ENCODE measurements around the gene FBXL14.
"Not testable (repeated sequence)": the region's sequence is repeated elsewhere in the genome, so short reads cannot be mapped to it uniquely, and the experiment has no call there.

The FBXL14 gene

DNA sequence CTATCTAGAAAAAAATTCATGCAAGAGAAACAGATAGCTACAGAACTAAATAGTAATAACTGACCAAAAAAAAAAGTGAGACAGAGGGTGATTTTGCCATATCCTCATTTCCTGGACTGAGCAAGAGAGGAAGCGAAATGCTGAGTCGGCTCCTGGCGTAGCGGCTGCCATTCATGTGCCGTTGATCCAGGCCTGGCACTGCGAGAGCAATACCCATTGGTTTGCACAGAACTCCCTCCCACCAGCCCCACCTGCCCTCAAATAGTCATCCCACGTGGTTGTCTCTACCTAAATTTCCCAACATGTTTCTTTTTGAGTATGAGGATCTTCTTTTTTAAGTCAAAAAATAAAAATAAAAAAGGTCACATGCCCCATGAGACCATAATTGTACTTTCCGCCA lies 25.2 kb upstream of the FBXL14 start:
- DNase-seq, result no peak

DNA sequence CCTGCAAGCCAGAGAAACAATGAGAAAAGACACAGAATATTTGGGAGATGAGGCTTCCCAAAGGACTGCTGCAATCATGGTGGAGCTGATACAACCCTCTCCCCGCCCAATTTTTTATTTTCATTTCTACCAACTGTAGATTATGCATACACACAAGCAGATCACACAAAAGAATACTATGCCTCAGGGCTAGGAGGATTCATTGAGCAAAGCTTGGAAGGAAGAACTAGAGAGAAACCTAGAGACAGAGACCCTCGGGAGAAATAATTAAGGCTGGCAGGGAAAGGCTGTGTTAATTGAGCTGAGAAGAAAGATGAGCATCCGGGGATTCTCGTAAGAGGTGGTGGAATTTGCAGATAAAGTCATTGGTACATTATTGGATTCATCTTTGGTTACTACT lies 24.8 kb upstream of the FBXL14 start:
- no peak for DNase-seq

DNA sequence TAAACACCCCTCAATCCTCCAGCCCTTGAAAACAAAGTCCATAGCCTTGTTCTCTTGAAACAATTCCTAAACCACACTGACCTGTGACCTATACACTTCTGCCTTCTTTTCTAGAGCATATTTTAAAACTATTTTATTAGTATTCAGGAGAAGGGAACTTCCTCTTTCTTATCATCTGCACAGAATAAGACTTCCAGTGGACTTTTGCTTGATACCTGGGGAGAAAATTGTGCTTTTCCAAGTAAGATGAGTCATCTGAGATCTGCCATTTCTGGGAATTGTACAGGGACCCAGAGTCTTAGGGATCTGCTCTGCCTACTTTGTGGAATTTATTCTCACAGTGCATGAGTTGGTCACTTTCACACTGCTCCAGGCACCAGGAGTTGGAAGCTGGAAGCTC lies 24.1 kb upstream of the FBXL14 start:
- no peak for DNase-seq

- DNase-seq, result no peak
These were observed 22.1 kb upstream of the FBXL14 start for GRCh38 chr12:1616233-1617066.

GRCh38 chr12:1614360-1614759 lies 20.0 kb upstream of the FBXL14 start:
- DNase-seq, result no peak

- no peak for DNase-seq
These were observed 19.5 kb upstream of the FBXL14 start for GRCh38 chr12:1613860-1614259.

DNA sequence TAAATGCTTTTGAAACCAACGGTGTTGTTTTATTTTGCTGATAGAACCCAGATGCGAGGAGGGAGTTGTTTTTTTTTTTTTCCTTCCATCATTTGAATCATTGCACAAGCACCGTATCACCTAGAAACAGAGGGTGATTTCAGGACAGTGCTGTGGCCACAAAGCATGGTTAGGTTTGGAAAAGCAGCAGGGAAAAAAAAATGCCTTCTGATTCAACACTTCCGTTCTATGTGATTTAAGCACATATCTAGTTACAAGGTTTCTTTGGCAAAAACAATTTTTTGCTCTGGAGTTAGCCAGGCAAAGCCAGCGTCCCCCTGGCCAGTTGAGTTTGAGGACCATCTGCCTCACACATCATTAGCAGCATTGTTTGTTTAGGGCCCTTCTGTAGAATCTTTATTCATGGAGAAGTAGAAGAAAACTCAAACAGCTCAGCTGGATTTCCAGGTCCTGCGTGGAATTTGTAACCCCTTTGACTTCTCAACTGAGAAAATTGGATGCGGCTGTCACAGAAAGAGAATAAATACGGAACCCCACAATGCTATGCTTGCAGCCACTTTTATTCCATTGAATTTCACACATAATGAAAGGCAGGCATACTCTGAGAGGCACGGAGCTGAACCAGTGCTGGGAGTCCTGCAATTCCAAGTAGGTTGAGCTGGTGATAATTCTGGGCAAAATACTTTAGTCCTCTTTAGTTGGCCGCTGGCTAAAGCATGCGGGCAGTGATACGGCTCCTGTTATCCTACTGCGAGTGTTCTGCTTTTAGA lies 17.6 kb upstream of the FBXL14 start:
- no peak for DNase-seq

DNA sequence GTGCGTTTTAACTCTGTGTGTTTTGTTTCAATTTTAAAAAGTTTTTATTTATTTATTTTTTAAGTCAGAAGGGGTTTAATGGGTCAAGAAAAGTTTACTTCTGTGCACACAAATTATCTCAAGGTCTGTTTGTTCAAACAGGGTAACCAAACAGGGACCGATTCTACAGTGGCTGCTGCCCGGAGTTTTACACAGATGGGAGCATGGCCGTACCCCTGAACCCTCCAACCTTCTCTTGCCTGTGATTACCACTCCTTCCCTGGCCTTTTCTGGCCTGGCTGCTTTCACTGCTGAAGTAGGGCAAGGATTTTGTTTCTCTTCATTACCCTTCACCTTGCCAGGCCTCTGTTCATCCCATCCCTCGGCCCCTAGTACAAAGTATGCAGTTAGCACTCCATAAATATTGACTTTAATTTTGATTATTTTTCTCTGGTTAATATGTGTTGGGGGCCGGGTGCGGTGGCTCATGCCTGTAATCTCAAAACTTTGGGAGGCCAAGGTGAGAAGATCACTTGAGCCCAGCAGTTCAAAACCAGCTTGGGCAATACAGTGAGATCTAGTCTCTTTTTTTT lies 15.8 kb upstream of the FBXL14 start:
- no peak for DNase-seq

DNA sequence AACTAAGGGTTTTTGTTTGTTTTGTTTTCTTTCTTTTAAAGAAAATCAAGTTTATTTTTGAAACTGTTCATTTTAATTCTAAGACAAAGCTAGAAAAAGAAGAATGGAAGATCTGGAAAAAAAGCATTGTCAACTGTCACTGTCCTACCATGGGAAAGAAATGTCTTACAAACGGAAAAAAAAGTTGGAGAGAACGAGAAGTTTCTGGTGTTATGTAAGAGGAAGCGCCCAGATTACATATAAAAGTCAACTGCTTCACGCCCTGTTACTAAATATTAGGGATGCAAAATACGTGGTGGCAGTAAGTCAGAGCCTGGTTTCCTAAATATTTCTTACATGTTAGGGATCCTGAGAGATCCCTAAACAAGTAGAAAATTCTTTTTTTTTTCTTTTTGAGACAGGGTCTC lies 14.3 kb upstream of the FBXL14 start:
- no peak for DNase-seq

DNA sequence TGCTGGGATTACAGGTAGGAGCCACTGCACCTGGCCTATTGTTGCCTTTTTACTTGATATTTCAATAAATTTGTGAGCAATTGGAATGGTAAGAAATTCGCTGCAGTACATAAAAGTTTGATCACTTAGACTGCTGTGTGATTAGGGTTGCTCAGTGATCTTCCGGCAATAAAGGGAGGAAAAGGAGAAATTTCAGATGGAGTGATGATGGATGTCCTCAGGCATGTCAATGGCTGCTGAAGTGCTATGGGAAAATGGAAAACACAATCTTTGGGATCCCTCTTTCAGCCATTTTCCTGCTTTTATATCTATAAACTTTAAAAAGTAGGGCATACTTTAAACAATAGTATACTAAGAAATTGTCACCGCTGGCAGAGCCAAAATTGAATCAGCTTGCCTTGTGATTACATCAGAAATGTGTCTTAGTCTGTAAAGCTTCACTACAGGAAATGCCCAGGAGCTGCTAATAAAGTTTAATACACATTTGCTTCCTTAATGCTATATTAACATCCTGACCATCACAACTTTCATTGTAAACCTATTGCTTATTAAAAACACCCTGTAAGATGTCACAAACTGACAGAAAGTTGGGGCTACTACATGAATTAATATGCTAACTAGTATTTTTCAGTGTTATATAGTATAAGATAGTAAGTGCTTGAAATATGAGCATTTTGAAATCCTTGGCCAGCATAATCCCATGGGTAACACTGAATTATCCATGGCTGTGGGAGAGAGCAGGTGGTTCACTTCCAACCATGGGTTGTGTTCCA lies 13.7 kb upstream of the FBXL14 start:
- no peak for DNase-seq

- DNase-seq, result peak in 3 of 6 experiments; percentile 12 to 38 (median 22)
These were observed 11.7 kb upstream of the FBXL14 start for GRCh38 chr12:1606021-1606622.

GRCh38 chr12:1605129-1606020 lies 11.0 kb upstream of the FBXL14 start:
- peak; percentile 42 to 74 (median 48) for DNase-seq

GRCh38 chr12:1604464-1604863 lies 10.1 kb upstream of the FBXL14 start:
- no peak for DNase-seq

DNA sequence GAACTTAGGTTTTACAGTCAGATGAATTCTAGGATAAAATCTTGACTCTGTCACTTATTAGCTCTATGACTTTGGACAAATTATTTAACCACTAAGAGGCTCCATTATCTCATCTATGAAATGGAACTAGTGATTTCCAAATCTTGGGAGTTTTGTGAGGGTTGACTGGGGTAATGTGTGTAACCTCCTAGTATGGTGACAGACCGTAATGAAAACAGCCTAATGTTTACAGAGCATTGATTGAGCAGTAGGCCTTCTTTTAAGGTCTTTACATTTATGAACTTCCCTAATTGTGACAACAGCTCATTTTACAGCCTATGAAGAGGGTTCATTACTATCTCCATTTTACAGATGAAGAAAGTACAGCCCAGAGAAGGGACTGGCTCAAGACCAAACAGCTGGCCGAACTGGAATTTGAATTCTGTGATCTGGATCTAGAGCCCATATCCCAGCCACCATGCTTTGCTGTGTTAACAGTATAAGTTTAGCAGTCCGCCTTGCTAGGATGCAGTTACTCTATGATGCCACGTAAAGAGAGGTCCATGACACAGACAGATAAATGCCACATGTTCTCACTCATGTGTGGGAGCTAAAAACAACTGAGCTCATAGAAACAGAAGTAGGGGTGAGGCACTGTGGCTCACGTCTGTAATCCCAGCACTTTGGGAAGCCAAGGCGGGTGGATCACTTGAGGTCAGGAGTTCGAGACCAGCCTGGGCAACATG lies 9.1 kb upstream of the FBXL14 start:
- DNase-seq, result no peak

GRCh38 chr12:1602706-1603105 lies 8.3 kb upstream of the FBXL14 start:
- DNase-seq, result not testable (repeated sequence)

GRCh38 chr12:1598757-1599156 lies 4.4 kb upstream of the FBXL14 start:
- DNase-seq, result no peak

GRCh38 chr12:1595690-1596347 lies 1.4 kb upstream of the FBXL14 start:
- DNase-seq, result no peak

DNA sequence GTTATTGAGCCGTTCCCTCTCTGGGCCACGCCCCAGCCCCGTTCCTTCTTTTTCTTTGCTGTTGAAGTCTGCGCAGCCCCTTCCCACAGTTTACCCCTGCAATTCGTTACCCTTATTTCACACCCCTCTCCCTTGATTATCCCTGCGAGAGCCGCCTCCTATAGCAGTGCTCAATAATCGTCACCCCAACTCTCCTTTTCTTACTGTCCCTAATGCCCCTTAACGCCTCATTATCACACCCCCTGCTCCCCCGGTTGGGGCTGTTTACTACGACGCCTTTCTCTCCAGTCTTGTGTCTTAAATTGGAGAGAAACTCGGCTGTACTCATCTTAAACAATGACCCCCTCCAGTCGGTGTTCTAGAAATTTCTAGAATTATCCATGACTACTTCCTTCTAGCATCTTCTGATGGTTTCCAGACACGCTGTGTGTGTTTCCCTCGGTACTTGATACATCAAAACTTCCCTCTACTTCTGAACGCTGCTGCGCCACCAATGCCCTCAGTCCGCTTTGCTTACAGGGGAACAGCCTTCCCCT lies 713 bp upstream of the FBXL14 start:
- DNase-seq, result peak in 2 of 6 experiments; percentile 36 to 68

GRCh38 chr12:1594006-1594260 lies 448 bp downstream of the FBXL14 start:
- DNase-seq, result no peak
